Activated CD4-positive, alpha-beta T cell treated with anti-CD3 and anti-CD28 coated beads for 1 hour (primary cell): ENCODE results near the gene PARD3B.

Experiments used
- DNase-seq: peaks from one replicate; pipeline ENCODE4 v3.0.0-alpha.2; 2020

Gene PARD3B

GRCh38 chr2:205654878-205655605, 1109.8 kb downstream of the PARD3B start:
- no peak for DNase-seq

GRCh38 chr2:205655779-205656456, 1110.6 kb downstream of the PARD3B start:
- DNase-seq = no peak

GRCh38 chr2:205656461-205656860, 1111.2 kb downstream of the PARD3B start:
- DNase-seq = no peak

GRCh38 chr2:205656941-205657340, 1111.7 kb downstream of the PARD3B start:
- DNase-seq = no peak

- no peak for DNase-seq
Measured at GRCh38 chr2:205657579-205657978, 1112.3 kb downstream of the PARD3B start.

GRCh38 chr2:205658068-205658467, 1112.8 kb downstream of the PARD3B start:
- DNase-seq = no peak

GRCh38 chr2:205658572-205658971, 1113.3 kb downstream of the PARD3B start:
- no peak for DNase-seq

- DNase-seq = no peak
Measured at GRCh38 chr2:205659922-205660321, 1114.6 kb downstream of the PARD3B start.

- no peak for DNase-seq
Measured at GRCh38 chr2:205660521-205661124, 1115.3 kb downstream of the PARD3B start.

GRCh38 chr2:205661281-205661680, 1116.0 kb downstream of the PARD3B start:
- DNase-seq = no peak

GRCh38 chr2:205662206-205662965, 1117.1 kb downstream of the PARD3B start:
- no peak for DNase-seq

- no peak for DNase-seq
Measured at GRCh38 chr2:205665791-205666190, 1120.5 kb downstream of the PARD3B start.
